ENCODE measurements around the gene TMEM9B. TPM values are rescaled to one million over a fixed set of nuclear protein-coding genes. Genes with fewer than 3 reads are reported as not detected.

The TMEM9B gene
- total RNA-seq, 2 experiments from 2014 or later = 17.5 to 19.1 TPM

DNA sequence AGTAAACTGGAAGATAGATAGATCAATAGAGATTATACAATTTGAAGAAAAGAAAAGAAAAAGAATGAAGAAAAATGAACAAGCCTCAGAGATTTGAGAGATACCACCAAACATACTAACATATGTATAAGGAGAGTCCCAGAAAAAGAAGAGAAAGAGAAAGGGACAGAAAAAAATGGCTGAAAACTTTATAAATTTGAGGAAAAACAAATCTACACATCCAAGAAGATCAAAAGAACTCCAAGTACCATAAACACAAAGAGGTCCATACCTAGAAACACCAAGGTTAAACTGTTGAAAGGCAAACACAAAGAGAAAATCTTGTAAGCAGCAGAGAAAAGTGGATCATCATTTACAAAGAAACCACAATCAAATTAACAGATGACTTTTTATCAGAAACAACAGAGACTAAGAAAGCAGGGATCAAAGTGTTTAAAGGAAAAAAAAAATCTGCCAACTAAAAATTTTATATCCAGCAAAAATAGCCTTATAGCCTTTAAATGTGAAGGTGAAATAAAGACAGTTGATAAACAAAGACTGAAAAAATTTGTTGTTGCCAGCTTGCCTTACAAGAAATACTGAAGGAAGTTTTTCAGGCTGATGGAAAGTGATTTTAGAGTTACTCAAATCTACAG is 65.0 kb downstream of the TMEM9B start:
- Mint-ChIP-seq H3K36me3 (peaks cover 6% of the 10 kb centered on the region), H3K4me3 (no peak overlapping the region), H3K4me1 (ENCODE audit: low read depth) (no peaks in the 10 kb centered on the region), H3K27me3 (peaks cover 3% of the 10 kb centered on the region), H3K27ac (no peak overlapping the region), H3K9me3 (peaks cover 28% of the 10 kb centered on the region)
- ChIA-PET CTCF (no interaction called here), POLR2A (no interaction called here)
- DNase-seq = no peak
- intact Hi-C loops (cut with micrococcal nuclease) = no loop called here

Other genes starting within 250 kb of the TMEM9B start
- gene AKIP1, start 53.3 kb downstream of the TMEM9B start, total RNA-seq = 10 to 100 TPM; 37.9 to 39.9 TPM
- not detected for gene C11orf16, start 31.5 kb downstream of the TMEM9B start, total RNA-seq
- not detected for gene ASCL3, start 21.4 kb downstream of the TMEM9B start, total RNA-seq
- 1 to 10 TPM; 2.7 to 2.9 TPM for gene NRIP3, start 39.6 kb upstream of the TMEM9B start, total RNA-seq
- not detected for gene SCUBE2, start 127.2 kb upstream of the TMEM9B start, total RNA-seq